HG03571 (cell line): ENCODE measurements around the gene PFN3.
"Not testable (repeated sequence)": the region's sequence is repeated elsewhere in the genome, so short reads cannot be mapped to it uniquely, and the experiment has no call there.

ENCODE experiments used
- ATAC-seq: cut with Tn5 transposase; IDR thresholded peaks from one replicate; pipeline ENCODE4 v1.9.1; 2021; ENCODE audit not compliant: unreplicated experiment

PFN3 gene

DNA sequence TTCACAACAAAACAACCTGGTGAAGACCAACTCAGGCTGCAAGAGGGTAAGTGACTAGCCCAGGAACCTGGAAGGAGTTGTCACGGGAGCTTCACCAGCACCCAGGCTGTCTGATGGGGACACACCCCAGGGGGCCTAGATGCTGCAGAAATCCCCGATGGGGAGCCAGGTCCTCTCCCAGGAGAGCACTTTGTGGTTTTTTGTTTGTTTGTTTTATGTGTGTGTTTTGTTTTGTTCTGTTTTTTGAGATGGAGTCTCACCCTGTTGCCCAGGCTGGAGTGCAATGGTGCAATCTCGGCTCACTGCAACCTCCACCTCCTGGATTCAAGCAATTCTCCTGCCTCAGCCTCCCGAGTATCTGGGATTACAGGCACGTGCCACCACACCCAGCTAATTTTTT lies 24.9 kb downstream of the PFN3 start:
- not testable (repeated sequence) for ATAC-seq

DNA sequence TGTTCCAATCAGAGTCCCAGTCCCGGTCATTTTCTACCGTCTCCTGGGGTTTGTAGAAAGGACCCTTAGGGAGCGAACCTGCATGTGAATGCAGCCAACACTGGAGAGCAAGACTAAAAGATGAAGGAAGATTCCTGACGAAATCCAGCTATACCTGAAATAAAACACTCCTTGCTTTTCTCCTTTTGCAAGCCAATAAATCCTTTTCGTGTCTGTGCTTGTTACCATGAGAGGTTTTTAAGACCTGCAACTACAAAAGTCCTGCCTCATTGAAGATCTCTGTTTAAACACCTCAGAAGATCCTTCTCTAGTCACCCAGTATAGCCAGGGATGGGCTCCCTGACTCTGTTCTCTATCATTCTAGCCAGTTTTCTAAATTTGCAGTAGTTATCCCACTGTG lies 26.2 kb downstream of the PFN3 start:
- no peak for ATAC-seq

DNA sequence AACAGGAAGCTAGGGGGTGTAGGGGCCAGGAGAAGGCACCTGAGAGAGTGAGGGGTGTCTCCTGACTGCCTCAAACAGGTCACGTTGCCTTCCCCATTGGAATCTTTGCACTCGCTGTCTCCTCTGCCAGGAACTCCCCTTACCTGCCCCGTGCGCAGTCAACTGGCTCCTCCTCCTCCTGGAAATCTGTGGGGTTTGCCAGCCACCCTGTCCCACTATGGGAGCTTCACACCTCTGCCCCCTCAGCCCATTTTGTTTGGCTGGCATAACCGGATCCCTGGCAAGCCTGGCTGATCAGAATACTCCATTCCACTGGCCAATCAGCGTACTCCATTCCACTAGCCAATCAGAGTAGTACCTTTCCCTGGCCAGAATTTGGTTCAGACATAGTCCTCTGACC lies 26.7 kb downstream of the PFN3 start:
- no peak for ATAC-seq

DNA sequence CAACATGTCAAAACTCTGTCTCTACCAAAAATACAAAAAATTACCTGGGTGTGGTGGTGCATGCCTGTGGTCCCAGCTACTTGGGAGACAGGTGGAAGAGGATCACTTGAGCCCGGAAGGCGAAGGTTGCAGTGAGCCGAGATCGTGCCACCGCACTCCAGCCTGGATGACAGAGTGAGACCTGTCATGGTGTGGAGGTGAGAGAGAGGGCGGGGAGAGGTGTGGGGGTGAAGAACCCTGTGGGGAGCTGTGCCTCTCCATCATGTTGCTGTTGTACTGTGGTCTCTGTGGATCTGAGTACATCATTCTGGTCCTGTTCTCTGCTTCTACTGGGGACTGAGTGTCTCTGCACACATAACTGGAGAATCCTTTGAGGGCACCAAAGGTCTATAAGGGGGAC lies 27.6 kb downstream of the PFN3 start:
- ATAC-seq: no peak

DNA sequence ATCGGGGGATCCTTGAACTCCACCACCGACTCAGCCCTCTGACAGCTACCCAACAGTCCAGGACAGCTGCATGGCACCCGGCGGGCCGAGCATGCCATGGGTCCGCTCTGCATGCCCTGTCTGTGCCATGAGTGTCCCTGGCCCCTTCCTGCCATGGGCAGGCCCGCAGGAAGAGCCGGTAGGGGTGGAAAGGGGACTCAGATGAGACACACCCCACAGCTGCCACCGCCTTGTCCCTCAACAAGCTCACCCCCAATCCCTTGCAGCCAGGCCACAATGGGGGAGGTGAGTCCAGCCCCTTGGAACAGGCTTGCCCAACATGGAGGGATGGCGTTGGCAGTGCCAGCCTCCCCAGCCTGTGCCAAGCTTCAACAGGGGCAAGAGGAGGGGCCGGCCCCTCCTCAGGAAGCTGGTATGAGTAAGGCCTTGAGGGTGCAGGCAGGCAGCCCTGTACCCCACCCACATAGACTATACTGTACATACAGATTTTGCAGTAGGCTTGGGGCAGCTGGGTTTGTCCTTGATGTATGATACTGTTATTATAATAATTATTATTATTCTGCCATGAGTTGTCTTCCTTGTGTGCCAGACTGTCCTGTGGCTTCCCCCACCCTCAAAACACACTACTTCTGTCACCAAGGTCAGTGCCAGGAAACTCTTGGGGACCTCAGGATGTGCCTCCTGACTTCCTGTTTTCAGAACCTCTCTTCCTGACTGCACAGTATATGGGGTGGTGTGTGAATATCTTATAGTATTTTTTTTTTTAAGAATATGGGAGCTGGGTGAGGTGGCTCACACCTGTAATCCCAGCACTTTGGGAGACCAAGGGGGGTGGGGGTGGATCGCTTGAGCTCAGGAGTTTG lies 28.2 kb downstream of the PFN3 start:
- no peak for ATAC-seq

DNA sequence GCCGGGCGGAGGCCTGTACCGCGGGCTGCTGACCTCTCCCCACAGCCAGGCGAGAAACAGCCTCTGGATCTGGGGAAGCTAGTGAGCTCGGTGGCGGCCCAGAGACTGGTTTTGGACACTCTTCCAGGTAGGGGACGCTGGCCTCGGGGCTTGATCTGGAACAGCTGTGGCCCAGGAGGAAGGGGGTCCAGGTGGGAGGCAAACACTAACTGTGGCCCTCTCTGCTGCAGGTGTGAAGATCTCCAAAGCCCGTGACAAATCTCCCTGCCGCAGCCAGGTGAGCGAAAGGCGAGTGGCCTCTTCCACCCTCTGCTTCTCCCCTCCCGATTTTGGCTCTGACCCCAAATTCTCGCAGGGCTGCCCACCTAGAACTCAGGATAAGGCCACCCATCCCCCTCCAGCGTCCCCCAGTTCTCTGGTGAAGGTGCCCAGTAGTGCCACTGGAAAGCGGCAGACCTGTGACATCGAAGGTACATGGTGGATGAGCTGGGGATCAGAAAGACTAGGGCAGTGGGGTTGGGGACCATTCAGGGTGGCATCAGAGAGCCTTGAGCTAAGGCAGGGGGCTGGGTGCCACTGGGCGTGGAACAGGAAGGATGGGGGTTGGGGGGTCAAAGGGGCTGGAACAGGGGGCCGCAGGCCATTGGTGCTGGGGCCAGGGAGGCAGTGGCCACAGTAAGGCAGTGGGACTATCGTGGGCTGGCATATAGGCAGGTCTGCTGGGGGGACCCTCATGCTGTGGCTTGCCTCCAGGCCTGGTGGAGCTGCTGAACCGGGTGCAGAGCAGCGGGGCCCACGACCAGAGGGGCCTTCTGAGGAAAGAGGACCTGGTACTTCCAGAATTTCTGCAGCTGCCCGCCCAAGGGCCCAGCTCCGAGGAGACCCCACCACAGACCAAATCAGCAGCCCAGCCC lies 29.1 kb downstream of the PFN3 start:
- ATAC-seq: no peak

DNA sequence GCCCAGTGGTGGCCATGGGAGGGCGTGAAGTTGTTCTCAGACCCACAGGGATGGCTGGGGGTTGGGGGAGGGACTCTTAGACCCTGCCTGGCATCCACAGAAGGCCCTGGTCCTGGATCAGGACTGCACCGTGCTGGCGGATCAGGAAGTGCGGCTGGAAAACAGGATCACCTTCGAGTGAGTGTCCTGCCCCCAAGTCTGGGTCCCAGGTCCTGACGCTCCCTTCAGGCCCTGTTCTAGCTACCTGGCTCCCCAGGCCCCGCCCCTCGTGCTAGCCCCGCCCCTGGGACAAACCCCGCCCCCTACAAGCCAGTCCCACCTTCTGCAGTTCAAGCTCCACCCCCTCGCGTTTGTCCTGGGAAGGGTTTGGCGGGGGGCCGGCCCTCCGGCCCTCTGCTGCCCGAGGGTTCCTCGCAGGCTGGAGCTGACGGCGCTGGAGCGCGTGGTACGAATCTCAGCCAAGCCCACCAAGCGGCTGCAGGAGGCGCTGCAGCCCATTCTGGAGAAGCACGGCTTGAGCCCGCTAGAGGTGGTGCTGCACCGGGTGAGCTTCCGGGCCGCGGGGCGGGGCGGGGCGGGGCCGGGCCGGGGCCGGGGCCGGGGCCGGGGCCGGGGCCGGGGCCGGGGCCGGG lies 29.9 kb downstream of the PFN3 start:
- peak; percentile 62 for ATAC-seq

DNA sequence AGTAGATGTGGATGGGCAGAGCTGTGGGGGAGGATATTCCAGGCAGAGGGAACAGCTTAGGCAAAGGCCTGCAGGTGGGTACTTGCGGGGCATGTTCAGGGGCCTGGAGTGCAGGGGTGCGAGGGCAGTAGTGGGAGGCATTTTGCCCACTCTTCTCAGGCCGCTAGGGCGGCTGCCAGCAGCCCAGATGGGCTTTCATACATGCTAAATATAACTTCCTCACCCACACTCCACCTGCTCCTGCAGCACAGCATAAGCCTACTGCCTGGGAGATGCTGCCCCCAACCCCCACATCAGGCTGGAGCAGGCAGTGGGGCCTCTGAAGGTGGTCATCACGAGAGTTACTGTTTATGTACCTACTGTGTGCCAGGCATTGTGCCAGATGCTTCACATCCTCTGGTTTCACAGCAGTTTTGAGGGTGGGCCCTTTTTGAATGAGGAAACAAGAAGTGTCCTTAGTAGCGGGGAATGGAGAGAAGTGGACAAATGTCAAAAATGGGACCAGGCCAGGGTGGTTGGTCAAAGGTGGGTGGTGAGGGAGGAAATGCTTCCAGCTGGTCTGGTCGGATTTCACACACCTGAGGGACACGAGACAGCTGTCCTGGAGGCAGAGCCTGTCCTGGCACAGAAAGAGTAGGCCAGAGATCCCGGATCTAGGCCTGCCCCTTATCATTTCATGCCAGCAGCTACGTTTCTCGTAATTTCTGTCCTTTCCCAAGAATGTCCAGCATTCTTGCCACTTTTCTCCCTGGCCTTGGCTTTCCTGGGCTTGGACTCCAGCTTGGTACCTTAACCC lies 30.6 kb downstream of the PFN3 start:
- ATAC-seq: no peak

DNA sequence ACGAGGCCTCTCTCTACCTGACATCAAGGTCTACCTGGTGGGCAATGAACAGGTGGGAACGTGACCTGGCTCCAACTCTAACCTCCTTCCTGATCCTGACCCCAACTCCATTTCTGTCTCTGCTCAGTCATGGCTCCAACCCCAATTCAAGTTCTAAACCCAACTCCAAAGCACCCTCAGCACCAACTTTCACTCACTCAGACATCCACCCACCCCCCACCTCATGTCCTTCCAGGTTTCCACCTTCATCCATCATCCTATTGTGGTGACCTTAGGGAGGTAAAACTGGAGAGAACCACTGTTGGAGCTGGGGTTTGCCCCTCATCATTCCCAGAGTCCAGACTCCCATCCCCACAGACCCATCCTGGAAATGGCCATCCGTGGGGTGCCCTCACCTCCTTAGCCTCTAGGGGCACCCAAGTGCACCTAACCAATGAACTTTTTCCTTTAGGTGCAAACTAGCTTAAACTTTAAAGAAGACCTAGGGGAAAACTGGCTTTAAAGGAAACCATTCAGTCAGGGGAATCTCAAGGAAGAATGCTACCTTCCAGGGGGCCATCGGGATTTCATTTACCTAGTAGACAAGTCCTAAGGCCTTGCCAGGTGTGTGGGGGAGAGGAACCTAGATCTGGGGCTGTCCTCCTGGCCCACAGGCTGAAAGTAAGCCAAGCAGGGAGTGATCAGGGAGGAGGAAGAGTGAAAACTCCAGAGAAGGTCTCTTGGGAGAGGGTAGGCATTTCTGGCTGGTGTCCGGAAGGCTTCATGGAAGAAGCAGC lies 31.4 kb downstream of the PFN3 start:
- no peak for ATAC-seq

DNA sequence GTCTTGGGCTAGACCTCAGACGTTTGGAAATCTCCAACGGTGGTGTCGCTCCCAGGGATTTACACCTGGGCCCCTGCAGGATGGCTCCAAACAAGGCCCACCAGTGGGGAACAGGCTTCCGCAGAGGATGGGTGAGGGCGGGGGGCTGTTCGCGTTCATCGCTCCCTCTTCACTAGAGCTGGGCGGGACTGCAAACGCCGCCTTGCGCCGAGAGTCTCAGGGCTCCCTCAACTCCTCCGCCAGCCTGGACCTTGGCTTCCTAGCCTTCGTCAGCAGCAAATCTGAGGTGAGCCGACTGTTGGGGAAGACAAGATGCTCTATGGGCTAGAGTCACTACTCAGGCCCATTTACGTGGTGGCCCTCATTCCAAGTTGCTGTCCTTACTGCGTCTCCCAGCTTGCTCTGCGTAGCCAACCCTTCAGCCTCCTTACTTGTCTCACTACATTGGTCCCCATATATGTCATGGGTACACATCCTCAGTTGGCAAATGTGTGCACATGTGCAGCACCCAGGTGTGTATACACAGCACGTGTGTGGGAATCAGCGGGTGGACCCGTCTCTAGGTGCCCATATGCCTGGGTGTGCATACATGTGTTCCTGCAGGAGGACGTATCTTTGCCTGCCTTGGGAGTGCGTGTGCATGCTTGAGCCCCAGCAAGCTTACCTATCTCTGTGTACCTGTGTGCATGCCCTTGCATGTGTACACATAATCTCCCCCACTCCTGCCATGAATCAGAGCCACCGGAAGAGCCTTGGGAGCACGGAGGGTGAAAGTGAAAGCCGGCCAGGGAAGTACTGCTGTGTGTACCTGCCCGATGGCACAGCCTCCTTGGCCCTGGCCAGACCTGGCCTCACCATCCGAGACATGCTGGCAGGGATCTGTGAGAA lies 32.2 kb downstream of the PFN3 start:
- no peak for ATAC-seq

DNA sequence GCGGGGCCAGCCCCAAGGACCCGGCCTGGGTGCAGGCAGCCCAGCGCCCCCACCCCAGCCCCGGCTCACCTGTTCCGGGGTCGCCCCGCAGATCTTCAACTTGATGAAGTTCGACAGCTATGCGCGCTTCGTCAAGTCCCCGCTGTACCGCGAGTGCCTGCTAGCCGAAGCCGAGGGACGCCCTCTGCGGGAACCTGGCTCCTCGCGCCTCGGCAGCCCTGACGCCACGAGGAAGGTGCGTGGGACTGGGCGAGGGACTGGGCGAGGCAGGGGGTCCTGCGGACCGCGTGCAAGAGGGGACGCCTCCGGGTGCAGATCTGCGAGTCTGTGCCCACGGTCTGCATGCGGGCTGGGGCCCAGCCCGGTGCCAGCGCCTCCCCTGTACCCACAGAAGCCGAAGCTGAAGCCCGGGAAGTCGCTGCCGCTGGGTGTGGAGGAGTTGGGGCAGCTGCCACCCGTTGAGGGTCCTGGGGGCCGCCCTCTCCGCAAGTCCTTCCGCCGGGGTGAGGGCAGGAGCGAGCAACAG lies 33.1 kb downstream of the PFN3 start:
- ATAC-seq: no peak

DNA sequence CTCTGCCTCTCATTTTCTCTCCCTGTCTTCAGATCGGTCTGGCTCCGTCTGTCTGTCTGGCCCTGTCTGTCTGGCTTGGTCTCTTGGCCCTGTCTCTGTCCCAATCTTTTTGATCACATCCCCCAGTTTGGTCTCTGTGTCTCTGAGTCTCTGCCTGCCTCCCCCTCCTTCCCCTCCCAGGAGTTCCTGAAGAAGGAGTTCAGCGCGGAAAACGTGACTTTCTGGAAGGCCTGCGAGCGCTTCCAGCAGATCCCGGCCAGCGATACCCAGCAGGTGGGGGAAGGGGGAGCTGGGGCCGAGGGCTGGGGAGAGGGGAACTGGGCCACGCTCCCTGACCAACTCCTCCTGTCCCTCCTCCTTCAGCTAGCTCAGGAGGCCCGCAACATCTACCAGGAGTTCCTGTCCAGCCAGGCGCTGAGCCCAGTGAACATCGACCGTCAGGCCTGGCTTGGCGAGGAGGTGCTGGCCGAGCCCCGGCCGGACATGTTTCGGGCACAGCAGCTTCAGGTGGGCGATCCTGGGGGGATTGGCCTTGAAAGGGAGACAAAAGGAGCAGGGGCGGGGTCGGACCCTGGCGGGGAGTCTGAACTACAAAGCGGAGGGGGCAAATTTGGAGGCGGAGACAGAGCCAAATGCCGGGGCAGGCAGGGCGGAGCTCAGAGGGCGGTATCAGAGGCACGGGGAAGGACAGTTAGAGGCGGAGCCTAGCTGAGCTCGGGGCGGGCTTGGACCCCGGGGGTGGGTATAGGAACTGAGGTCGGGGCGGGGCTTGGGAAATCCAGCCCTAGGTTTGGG lies 33.7 kb downstream of the PFN3 start:
- no peak for ATAC-seq

DNA sequence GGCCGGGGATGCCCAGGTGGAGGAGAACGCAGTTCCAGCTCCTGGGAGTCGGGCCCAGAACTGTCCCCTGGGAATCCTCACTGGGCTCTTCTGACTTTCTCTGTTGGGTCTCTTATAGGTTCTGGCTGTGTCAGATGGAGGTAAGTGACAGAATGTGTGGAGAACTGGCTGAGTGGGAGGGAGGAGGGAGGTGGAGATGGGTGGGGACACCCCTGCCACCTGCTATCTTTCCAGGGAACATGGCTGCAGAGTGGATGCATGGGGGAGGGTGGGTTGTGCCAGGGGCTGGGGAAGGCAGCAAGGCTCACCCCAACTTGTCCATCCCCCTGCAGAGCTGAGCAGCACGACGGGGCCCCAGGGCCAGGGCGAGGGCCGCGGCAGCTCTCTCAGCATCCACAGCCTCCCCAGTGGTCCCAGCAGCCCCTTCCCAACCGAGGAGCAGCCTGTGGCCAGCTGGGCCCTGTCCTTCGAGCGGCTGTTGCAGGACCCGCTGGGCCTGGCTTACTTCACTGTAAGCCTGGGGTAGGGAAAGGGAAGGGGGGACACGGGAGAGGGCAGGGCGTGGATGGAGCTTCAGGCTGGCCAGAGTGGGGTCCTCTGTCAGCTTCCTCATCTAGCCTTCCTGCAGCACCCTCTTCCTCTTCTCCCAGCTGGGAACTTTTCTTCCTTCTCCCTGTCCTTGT lies 34.5 kb downstream of the PFN3 start:
- no peak for ATAC-seq

DNA sequence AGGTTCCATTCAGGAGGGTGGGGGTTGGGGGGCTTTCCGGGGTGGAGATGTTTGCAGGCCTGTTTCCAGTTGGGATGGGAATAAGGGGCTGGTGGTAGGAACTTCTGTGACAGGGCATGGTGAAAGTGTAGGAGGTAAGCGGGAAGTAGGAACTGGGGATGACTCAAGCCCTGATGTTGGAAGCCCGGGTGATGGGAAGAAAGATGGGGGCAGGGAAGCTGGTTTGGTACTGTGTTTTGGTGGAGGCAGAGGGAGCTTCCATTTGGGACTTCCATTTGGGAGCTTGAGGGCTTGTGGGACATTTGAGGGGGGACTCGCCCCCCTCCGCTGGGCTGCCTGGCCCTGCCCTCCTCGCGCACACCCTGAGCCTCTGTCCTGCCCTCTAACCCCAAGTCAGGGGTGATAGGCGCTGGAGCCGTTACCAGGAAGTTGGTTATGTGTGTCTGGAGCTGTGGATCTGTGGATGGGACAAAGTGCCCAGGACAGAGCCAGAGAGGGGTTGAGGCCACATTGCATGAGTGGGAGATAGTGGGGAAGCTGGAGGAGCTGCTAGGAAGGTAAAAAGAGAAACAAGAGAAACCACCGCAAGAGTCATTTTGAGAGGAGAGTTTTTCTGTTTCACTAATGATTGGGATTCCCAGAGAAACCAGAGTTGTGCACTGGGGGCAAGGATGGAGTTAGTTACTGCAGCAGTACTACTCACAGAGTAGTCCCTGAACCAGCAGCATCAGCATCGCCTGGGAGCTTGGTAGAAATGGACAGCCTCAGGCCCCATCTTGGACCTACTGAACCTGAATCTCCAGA lies 36.1 kb downstream of the PFN3 start:
- ATAC-seq: no peak

DNA sequence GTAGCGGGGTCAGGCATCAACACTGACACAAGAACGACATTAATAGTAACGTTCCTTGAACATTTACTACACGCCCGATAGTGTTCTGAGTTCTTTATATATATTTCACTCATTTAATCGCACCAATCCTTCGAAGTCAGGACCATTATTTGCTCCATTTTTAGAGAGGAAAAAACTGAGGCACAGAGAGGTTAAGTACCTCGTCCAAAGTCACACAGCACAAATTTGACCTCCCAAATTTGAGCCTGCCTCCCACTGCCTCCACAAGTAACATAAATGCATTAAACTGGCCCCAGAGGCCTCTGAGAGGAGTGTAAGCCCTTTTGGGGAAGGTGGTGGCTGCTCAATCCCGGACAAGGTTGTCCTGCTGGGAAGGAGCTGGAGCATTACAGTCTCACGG lies 36.9 kb downstream of the PFN3 start:
- ATAC-seq: no peak

DNA sequence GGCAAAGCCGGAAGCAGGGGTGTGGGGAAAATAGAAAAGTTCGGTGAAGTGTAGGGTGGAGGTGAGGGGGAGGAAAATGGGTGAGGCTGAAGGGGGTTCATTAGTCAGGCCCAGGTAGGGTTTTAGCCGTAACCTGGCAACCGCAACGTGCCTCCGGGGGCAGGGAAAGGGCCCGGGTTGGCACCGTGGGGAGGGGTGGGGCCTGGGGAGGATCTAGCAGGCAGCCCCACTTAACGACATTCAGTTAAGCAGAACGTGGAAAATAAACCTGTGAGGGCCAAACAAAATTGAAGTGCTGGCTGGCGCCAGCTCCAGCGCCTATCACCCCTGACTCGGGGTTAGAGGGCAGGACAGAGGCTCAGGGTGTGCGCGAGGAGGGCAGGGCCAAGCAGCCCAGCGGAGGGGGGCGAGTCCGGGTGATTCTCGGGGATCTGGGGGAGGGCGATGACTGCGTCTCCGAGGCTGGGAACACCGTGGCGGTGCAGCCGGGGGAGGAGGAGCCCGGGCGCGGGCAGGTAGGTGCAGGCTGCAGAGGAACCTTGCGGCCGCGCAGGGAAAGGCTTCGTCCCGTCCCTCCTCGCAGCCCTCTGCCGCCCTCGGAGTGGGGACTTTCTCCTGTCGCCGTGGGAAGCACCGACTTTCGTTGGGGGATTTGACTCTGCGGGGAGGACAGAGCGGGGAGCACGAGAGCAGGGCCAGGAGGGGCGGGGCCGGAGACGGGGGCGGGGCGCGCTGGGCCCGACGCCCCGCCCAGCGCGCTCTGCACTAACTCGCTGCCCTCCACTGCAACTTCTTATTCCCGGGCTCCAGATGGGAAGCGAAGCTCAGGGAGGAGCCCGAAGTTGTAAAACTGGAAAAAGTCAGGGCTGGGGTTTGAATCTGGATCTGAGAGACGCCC lies 37.6 kb downstream of the PFN3 start:
- ATAC-seq: no peak
